BLaER1 (cell line): ENCODE data around the gene NEDD8.
A peak's percentile ranks its signal among the peaks of the same experiment; 100 is the strongest.

Experiments
- H3K27ac ChIP-seq: shearing (Covaris generic); formaldehyde crosslinking; 2 replicates; pipeline ENCODE4 v1.8.1; 2022
- H3K27me3 ChIP-seq: shearing (Covaris generic); formaldehyde crosslinking; 2 replicates; pipeline ENCODE4 v1.8.1; 2022
- H3K36me3 ChIP-seq: shearing (Covaris generic); formaldehyde crosslinking; 2 replicates; pipeline ENCODE4 v1.8.1; 2022
- H3K4me1 ChIP-seq: shearing (Covaris generic); formaldehyde crosslinking; 2 replicates; pipeline ENCODE4 v1.8.1; 2022
- H3K4me2 ChIP-seq: shearing (Covaris generic); formaldehyde crosslinking; 2 replicates; pipeline ENCODE4 v1.8.1; 2022
- H3K4me3 ChIP-seq: shearing (Covaris generic); formaldehyde crosslinking; 2 replicates; pipeline ENCODE4 v1.8.1; 2022
- H3K9ac ChIP-seq: shearing (Covaris generic); formaldehyde crosslinking; 2 replicates; pipeline ENCODE4 v1.8.1; 2022
- H3K9me3 ChIP-seq: shearing (Covaris generic); formaldehyde crosslinking; 2 replicates; pipeline ENCODE4 v1.8.1; 2022
- H4K20me1 ChIP-seq: shearing (Covaris generic); formaldehyde crosslinking; 2 replicates; pipeline ENCODE4 v1.8.1; 2022
- Cebpa-rat ChIP-seq: shearing (Covaris generic); IDR thresholded peaks from 2 replicates; pipeline ENCODE4 v1.8.1; 2022

The NEDD8 gene

GRCh38 chr14:24182110-24182882 is 49.9 kb downstream of the NEDD8 start:
- Histone ChIP-seq H4K20me1 (peaks cover 15% of the 10 kb centered on the region; the same call in 1 of the 2 replicates), H3K36me3 (peaks cover 99% of the 10 kb centered on the region)
- TF ChIP-seq Cebpa-rat: no peak

GRCh38 chr14:24181371-24182077 is 50.6 kb downstream of the NEDD8 start:
- no peaks in the 10 kb centered on the region for H3K27me3 ChIP-seq
- no peak overlapping the region for H3K4me3 ChIP-seq
- no peak overlapping the region for H3K27ac ChIP-seq
- TF ChIP-seq Cebpa-rat: no peak
- H3K4me2 ChIP-seq: no peak overlapping the region
- peaks cover 26% of the 10 kb centered on the region for H3K4me1 ChIP-seq
- peaks cover 99% of the 10 kb centered on the region for H3K36me3 ChIP-seq
- peaks cover 15% of the 10 kb centered on the region; the same call in 1 of the 2 replicates for H4K20me1 ChIP-seq
- no peaks in the 10 kb centered on the region for H3K9me3 ChIP-seq
- H3K9ac ChIP-seq: no peak overlapping the region

More at GRCh38 chr14:24182110-24182882, 49.9 kb downstream of the NEDD8 start:
- no peak overlapping the region for H3K9ac ChIP-seq
- no peak overlapping the region for H3K4me3 ChIP-seq
- peaks cover 34% of the 10 kb centered on the region for H3K4me1 ChIP-seq
- H3K27ac ChIP-seq: no peak overlapping the region
- H3K9me3 ChIP-seq: no peaks in the 10 kb centered on the region
- H3K27me3 ChIP-seq: no peaks in the 10 kb centered on the region
- no peak overlapping the region for H3K4me2 ChIP-seq

GRCh38 chr14:24179961-24180796 is 52.0 kb downstream of the NEDD8 start:
- no peaks in the 10 kb centered on the region for H3K27me3 ChIP-seq
- H3K36me3 ChIP-seq: peaks cover 89% of the 10 kb centered on the region
- H3K27ac ChIP-seq: peak overlapping the region; percentile 41
- no peak overlapping the region for H3K4me3 ChIP-seq
- no peaks in the 10 kb centered on the region for H3K9me3 ChIP-seq
- H3K9ac ChIP-seq: peak overlapping the region; percentile 44; the same call in 1 of the 2 replicates
- H3K4me2 ChIP-seq: peak overlapping the region; percentile 69
- TF ChIP-seq Cebpa-rat: no peak
- H4K20me1 ChIP-seq: peaks cover 15% of the 10 kb centered on the region; the same call in 1 of the 2 replicates
- H3K4me1 ChIP-seq: peaks cover 26% of the 10 kb centered on the region

GRCh38 chr14:24179294-24179960 is 52.7 kb downstream of the NEDD8 start:
- H3K27ac ChIP-seq: peak overlapping the region; percentile 41
- H3K9me3 ChIP-seq: no peaks in the 10 kb centered on the region
- no peak for TF ChIP-seq Cebpa-rat
- peak overlapping the region; percentile 44; the same call in 1 of the 2 replicates for H3K9ac ChIP-seq
- no peaks in the 10 kb centered on the region for H3K27me3 ChIP-seq
- H3K4me3 ChIP-seq: no peak overlapping the region
- peaks cover 26% of the 10 kb centered on the region for H3K4me1 ChIP-seq
- H3K36me3 ChIP-seq: peaks cover 81% of the 10 kb centered on the region
- H3K4me2 ChIP-seq: peak overlapping the region; percentile 69
- peaks cover 15% of the 10 kb centered on the region; the same call in 1 of the 2 replicates for H4K20me1 ChIP-seq

- peaks cover 74% of the 10 kb centered on the region for H3K36me3 ChIP-seq
- 0 out of 2 replicates have a peak overlapping the region, but pooled peaks have one; percentile 4 for H3K9ac ChIP-seq
- H3K4me1 ChIP-seq: peaks cover 26% of the 10 kb centered on the region
- H3K27me3 ChIP-seq: no peaks in the 10 kb centered on the region
- peak overlapping the region; percentile 69 for H3K4me2 ChIP-seq
- no peak for TF ChIP-seq Cebpa-rat
- H3K4me3 ChIP-seq: no peak overlapping the region
- H3K9me3 ChIP-seq: no peaks in the 10 kb centered on the region
- peaks cover 15% of the 10 kb centered on the region; the same call in 1 of the 2 replicates for H4K20me1 ChIP-seq
- H3K27ac ChIP-seq: peak overlapping the region; percentile 41; the same call in 1 of the 2 replicates
Measured at GRCh38 chr14:24178399-24179178, 53.6 kb downstream of the NEDD8 start.

- H4K20me1 ChIP-seq: peaks cover 15% of the 10 kb centered on the region; the same call in 1 of the 2 replicates
- H3K4me2 ChIP-seq: no peak overlapping the region
- no peak for TF ChIP-seq Cebpa-rat
- H3K4me3 ChIP-seq: no peak overlapping the region
- H3K27me3 ChIP-seq: peaks cover 2% of the 10 kb centered on the region; the same call in 1 of the 2 replicates
- H3K9ac ChIP-seq: no peak overlapping the region
- no peaks in the 10 kb centered on the region for H3K9me3 ChIP-seq
- peaks cover 70% of the 10 kb centered on the region for H3K36me3 ChIP-seq
- H3K27ac ChIP-seq: no peak overlapping the region
- H3K4me1 ChIP-seq: peaks cover 28% of the 10 kb centered on the region
Measured at GRCh38 chr14:24177891-24178290, 54.3 kb downstream of the NEDD8 start.

- Histone ChIP-seq H3K9ac (no peak overlapping the region), H3K4me1 (peaks cover 34% of the 10 kb centered on the region), H3K4me3 (no peak overlapping the region), H3K27ac (no peak overlapping the region), H3K4me2 (no peak overlapping the region), H3K27me3 (peaks cover 8% of the 10 kb centered on the region), H4K20me1 (peaks cover 15% of the 10 kb centered on the region; the same call in 1 of the 2 replicates), H3K9me3 (no peaks in the 10 kb centered on the region), H3K36me3 (peaks cover 64% of the 10 kb centered on the region)
- TF ChIP-seq Cebpa-rat: no peak
Measured at GRCh38 chr14:24177041-24177825, 54.9 kb downstream of the NEDD8 start.

- Histone ChIP-seq H3K36me3 (peaks cover 57% of the 10 kb centered on the region), H3K27ac (no peak overlapping the region), H4K20me1 (peaks cover 15% of the 10 kb centered on the region; the same call in 1 of the 2 replicates), H3K4me3 (no peak overlapping the region), H3K27me3 (peaks cover 14% of the 10 kb centered on the region), H3K9me3 (no peaks in the 10 kb centered on the region), H3K9ac (no peak overlapping the region), H3K4me2 (no peak overlapping the region), H3K4me1 (peaks cover 40% of the 10 kb centered on the region)
- TF ChIP-seq Cebpa-rat: no peak
Measured at GRCh38 chr14:24176599-24176998, 55.6 kb downstream of the NEDD8 start.
